Naive B cell (primary cell): Measurements from ENCODE around the gene FXYD3. TPM values are rescaled to one million over a fixed set of nuclear protein-coding genes. Genes with fewer than 3 reads are reported as not detected.
A peak's percentile ranks its signal among the peaks of the same experiment; 100 is the strongest.
"Not testable (repeated sequence)": the region's sequence is repeated elsewhere in the genome, so short reads cannot be mapped to it uniquely, and the experiment has no call there.

Experiments
- ATAC-seq, 2 donors: fragments of 150-1000 bp; cut with Tn5 transposase; 2 replicates each; pipeline ENCODE4 v1.10.0; 2021; ENCODE audit warnings: low read depth in 2 of 2, mild to moderate bottlenecking in 2 of 2, moderate library complexity in 2 of 2
- DNase-seq: peaks from one replicate; pipeline ENCODE4 v3.0.0; 2022
- H3K27ac Mint-ChIP-seq, 6 donors: one replicate each; pipeline ENCODE4 v1.8.0; 2020 to 2022; ENCODE audit warnings: mild to moderate bottlenecking in 6 of 6, mixed read lengths in 6 of 6, moderate library complexity in 5 of 6, inconsistent platforms in 2 of 6
- H3K27me3 Mint-ChIP-seq, 3 donors: one replicate each; pipeline ENCODE4 v1.8.0; 2021 to 2022; ENCODE audit warnings: mixed read lengths in 3 of 3, mild to moderate bottlenecking in 1 of 3
- H3K36me3 Mint-ChIP-seq, 2 donors: one replicate each; pipeline ENCODE4 v1.8.0; 2020 to 2022; ENCODE audit warnings: mixed read lengths in 2 of 2, inconsistent platforms in 1 of 2, mild to moderate bottlenecking in 1 of 2
- H3K4me1 Mint-ChIP-seq, 3 donors: one replicate each; pipeline ENCODE4 v1.8.0; 2020 to 2022; ENCODE audit warnings: mixed read lengths in 3 of 3, inconsistent platforms in 1 of 3, mild to moderate bottlenecking in 1 of 3, moderate library complexity in 1 of 3
- H3K4me3 Mint-ChIP-seq, 8 donors: one replicate each; pipeline ENCODE4 v1.8.0; 2020 to 2022; ENCODE audit warnings: mild to moderate bottlenecking in 8 of 8, mixed read lengths in 8 of 8, moderate library complexity in 8 of 8, inconsistent platforms in 2 of 8
- H3K9me3 Mint-ChIP-seq, 7 donors: one replicate each; pipeline ENCODE4 v1.8.0; 2020 to 2022; ENCODE audit warnings: mixed read lengths in 7 of 7, mild to moderate bottlenecking in 5 of 7, inconsistent platforms in 2 of 7, moderate library complexity in 1 of 7
- polyA plus RNA-seq, 6 donors: library from polyadenylated mRNA; unstranded; fragments of 300-500 nt; fragmentation: Illumina TruSeq; gene quantifications; one replicate each; pipeline ENCODE4 v1.2.3, GENCODE V29; 2021; ENCODE audit warnings: low read depth in 6 of 6

The FXYD3 gene
- polyA plus RNA-seq, 6 donors from 2014 or later = not detected

DNA sequence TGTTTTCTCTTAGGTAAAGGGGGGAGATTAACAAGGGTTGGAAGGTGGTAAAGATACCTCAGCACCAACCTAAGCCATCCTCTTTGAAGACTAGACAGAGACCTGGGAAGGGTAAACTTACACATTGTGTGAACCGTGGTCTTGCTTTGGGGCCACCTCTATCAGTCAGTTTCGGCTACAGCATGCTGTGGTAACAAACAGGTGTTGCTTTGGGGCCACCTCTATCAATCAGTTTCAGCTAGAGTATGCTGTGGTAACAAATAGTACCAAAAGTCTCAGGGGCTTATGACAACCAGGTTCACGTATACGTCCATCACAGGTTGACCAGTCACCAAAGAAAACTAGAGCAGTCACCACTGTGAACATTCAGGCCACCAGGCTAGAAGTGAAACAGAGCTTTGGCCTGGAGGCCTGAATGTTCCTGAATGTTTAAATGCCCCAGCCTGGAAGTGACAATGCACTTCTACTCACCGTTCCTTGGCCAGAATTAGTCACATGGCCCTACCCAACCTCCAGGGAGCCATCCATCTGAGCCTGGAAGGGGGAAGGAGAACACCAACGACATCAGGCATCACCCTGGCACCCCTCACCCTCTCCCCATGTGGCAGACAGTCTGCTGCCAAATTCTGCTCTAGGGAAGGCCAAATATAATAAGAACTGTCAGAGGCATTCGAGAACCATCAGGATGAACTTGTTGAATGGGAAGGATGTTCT lies 31.3 kb downstream of the FXYD3 start:
- no peaks in the 10 kb centered on the region for H3K36me3 Mint-ChIP-seq
- peaks cover 21 to 31% (median 29%) of the 10 kb centered on the region in 3 donors for H3K4me1 Mint-ChIP-seq
- peak overlapping the region in 1 of 8 donors; percentile 9 for H3K4me3 Mint-ChIP-seq
- ATAC-seq (no peak), DNase-seq (no peak)
- no peaks in the 10 kb centered on the region for H3K27me3 Mint-ChIP-seq
- H3K9me3 Mint-ChIP-seq = no peaks in the 10 kb centered on the region
- no peak overlapping the region for H3K27ac Mint-ChIP-seq

DNA sequence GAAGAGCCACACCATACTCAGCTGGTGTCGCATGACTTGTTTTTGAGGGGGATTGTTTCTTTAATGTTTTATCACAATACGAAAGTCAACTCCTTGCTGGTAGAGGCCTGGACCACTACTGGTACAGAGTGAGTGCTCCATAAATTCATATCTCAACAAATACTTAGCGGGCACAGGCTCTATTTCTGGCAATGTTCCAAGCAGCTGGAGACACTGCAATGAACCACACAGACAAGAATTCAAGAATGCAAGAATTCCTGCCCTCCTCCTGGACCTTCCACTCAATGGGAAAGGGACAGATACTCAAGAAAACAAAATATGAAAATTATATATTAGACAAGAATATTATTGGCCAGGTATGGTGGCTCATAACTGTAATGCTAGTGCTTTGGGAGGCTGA lies 33.8 kb downstream of the FXYD3 start:
- H3K9me3 Mint-ChIP-seq = no peaks in the 10 kb centered on the region
- H3K27ac Mint-ChIP-seq = peak overlapping the region in 1 of 6 donors; percentile 18
- no peaks in the 10 kb centered on the region for H3K27me3 Mint-ChIP-seq
- H3K4me3 Mint-ChIP-seq = peak overlapping the region in 1 of 8 donors; percentile 36
- DNase-seq (no peak), ATAC-seq (no peak)
- peaks cover 25 to 35% (median 27%) of the 10 kb centered on the region in 3 donors for H3K4me1 Mint-ChIP-seq
- no peaks in the 10 kb centered on the region for H3K36me3 Mint-ChIP-seq

- Mint-ChIP-seq H3K4me3 (peak overlapping the region in 3 of 8 donors; percentile 40 to 78 (median 57)), H3K4me1 (peaks cover 26 to 36% (median 34%) of the 10 kb centered on the region in 3 donors), H3K27ac (peak overlapping the region in 4 of 6 donors; percentile 39 to 88 (median 70)), H3K9me3 (no peaks in the 10 kb centered on the region), H3K36me3 (peaks cover 0 to 8% of the 10 kb centered on the region in 2 donors), H3K27me3 (no peaks in the 10 kb centered on the region)
- DNase-seq (no peak), ATAC-seq (no peak)
These were observed 34.8 kb downstream of the FXYD3 start for GRCh38 chr19:35150445-35150844.

DNA sequence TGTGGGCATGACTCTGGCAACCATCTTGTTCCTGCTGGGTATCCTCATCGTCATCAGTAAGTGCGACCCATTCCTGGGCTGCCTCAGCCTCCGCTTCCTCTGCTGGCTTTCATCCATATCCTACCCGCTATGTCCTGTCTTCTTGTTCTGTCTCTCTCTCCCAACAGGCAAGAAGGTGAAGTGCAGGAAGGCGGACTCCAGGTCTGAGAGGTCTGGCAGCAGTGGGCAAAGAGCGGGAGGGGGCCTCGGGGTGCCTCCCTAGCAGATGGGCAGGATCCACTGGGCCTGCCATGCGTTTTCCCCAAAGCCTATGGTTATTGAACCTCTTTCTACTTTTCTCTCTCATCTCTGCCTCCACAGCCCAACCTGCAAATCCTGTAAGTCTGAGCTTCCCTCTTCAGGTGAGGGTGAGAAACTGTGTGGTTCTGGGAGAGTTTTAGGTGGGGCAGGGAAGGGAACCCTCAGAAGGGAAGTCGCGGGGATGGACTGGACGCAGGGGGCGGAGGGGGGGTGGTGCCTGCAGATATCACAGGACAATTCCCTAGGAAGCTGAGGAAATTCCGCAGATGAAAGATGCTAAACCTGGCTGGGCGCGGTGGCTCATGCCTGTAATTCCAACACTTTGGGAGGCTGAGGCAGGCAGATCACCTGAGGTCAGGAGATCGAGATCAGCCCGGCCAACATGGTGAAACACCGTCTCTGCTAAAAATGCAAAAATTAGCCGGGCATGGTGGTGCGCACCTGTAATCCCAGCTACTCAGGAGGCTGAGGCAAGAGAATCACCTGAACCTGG lies 35.8 kb downstream of the FXYD3 start:
- no peak for DNase-seq
- H3K27ac Mint-ChIP-seq = peak overlapping the region in 1 of 6 donors; percentile 89
- H3K36me3 Mint-ChIP-seq = peaks cover 0 to 13% of the 10 kb centered on the region in 2 donors
- peak overlapping the region in 1 of 8 donors; percentile 78 for H3K4me3 Mint-ChIP-seq
- H3K27me3 Mint-ChIP-seq = no peaks in the 10 kb centered on the region
- peaks cover 35 to 46% (median 44%) of the 10 kb centered on the region in 3 donors for H3K4me1 Mint-ChIP-seq
- no peaks in the 10 kb centered on the region for H3K9me3 Mint-ChIP-seq
- no peak for ATAC-seq

DNA sequence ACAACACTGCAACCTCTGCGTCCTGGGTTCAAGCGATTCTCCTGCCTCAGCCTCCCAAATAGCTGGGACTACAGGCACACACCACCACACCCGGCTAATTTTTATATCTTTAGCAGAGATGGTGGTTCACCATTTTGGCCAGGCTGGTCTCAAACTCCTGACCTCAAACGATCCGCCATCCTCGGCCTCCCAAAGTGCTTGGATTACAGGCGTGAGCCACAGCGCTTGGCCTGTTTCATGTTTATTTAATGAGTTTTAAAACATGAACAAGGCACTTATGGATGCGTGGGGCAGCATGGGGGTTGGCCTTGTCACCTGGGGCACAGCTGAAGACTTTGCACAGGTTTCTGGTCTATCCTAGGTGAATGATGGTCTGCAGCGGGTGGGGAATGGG lies 37.5 kb downstream of the FXYD3 start:
- Mint-ChIP-seq H3K36me3 (peaks cover 2 to 23% of the 10 kb centered on the region in 2 donors), H3K4me3 (peak overlapping the region; percentile 90 to 100 (median 100)), H3K27ac (peak overlapping the region in 4 of 6 donors; percentile 24 to 98 (median 62)), H3K4me1 (peaks cover 39 to 56% (median 54%) of the 10 kb centered on the region in 3 donors)
- DNase-seq, ATAC-seq, H3K9me3 Mint-ChIP-seq, H3K27me3 Mint-ChIP-seq: not testable (repeated sequence)

DNA sequence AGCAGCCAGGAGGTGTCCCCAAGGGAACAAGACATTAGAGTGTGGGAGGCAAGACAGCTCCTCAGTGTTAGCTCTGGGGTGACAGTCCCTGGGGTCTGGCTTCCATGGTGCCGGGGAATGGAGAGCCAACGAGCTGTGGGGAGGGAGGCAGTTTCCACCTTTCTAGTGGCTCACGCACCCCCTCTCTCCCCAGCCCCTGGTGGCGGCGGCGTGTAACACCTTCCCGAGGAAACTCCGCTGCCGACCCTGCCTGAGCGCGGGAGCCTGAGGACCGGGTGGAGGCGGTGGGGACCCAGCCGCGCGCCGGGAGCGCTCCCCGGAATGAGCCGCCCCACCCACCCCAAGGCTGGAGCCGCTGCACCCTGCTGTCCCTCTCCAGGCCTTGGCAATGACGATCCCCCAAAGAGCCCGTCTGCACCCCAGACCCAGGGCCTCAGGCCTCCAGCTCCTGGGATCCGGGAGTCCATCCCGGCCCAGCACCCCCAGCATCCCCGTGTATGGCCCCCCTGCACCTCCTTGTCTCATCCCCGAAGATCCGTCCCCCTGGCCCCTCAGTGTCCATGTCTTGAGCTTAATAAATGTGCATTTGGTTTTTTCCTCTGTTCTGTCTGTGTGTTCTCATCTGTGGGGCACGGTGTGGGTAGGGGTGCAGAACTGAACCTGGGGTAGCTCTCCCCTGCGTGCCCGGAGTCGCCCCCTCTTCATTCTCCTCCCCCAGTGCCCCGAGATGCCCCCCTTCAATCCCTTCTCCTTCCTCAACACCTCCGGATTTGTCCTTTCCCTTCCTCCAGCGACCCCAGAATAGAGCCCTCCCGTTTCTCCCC lies 38.3 kb downstream of the FXYD3 start:
- H3K27ac Mint-ChIP-seq = peak overlapping the region; percentile 92 to 98 (median 98)
- H3K27me3 Mint-ChIP-seq = no peaks in the 10 kb centered on the region
- H3K36me3 Mint-ChIP-seq = peaks cover 8 to 31% of the 10 kb centered on the region in 2 donors
- DNase-seq (peak; percentile 63), ATAC-seq (peak; percentile 71 to 77)
- peak overlapping the region; percentile 91 to 100 (median 100) for H3K4me3 Mint-ChIP-seq
- H3K4me1 Mint-ChIP-seq = peaks cover 43 to 59% (median 58%) of the 10 kb centered on the region in 3 donors
- H3K9me3 Mint-ChIP-seq = peaks cover 0 to 2% (median 0%) of the 10 kb centered on the region in 7 donors

DNA sequence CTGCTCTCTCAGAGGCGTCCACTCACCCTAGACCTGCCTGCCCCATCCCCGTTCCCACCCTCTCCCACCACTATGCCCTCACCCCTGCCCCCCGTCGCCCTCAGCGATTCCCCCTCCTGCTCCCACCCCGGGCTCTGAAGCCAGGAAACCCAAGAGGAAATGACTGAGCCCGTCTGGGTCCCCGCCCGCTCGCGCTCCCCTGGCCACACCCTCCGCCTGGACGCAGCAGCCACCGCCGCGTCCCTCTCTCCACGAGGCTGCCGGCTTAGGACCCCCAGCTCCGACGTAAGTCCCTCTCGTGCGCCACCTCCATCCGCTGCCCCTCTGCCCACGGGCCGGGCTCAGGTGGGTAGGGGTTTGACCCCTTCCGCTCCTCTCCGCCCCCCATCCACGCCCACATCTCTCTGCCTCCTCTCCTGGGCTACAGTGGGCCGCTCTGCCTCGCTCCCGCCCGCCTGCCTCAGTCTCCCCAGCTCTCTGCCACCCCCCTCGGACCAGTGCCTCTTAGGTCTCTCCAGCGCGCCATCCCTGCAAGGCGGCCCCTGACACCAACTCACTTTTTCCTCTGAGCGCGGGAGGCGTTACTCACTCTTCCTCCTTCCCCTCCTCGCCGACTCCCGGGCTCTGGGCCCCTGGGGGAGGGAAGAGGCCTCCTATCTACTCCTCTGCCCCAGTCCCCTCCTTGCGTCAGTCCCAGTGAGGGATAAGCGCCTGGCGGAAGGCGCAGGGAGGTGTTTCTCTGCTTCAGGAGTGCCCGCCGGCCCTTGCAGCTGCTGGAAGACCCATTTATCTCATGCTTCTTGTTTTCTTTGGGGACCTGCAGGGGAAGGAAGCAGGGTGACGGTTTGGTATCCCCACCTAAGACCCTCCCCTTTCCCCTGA lies 39.1 kb downstream of the FXYD3 start, which contains the start of gene FXYD5:
Gene FXYD5, plus strand, starts transcription at position 211 of the 882 bp plus-strand sequence. CDS start 816 bp downstream, outside the sequence.
- no peaks in the 10 kb centered on the region for H3K27me3 Mint-ChIP-seq
- peaks cover 43 to 61% (median 59%) of the 10 kb centered on the region in 3 donors for H3K4me1 Mint-ChIP-seq
- H3K27ac Mint-ChIP-seq = peak within 1 kb of the TSS; percentile 92 to 98 (median 98)
- DNase-seq (peak; percentile 55), ATAC-seq (peak; percentile 65 to 74)
- peaks cover 13 to 32% of the 10 kb centered on the region in 2 donors for H3K36me3 Mint-ChIP-seq
- peak within 1 kb of the TSS; percentile 91 to 100 (median 100) for H3K4me3 Mint-ChIP-seq
- H3K9me3 Mint-ChIP-seq = peaks cover 0 to 2% (median 0%) of the 10 kb centered on the region in 7 donors

GRCh38 chr19:35155441-35155840 lies 39.8 kb downstream of the FXYD3 start:
- H3K4me3 Mint-ChIP-seq = peak overlapping the region; percentile 91 to 100 (median 100)
- ATAC-seq = peak; percentile 7 to 11
- peak overlapping the region in 5 of 6 donors; percentile 7 to 98 (median 97) for H3K27ac Mint-ChIP-seq
- H3K4me1 Mint-ChIP-seq = peaks cover 44 to 60% (median 59%) of the 10 kb centered on the region in 3 donors
- H3K9me3 Mint-ChIP-seq = peaks cover 0 to 2% (median 0%) of the 10 kb centered on the region in 7 donors
- no peaks in the 10 kb centered on the region for H3K27me3 Mint-ChIP-seq
- H3K36me3 Mint-ChIP-seq = peaks cover 13 to 34% of the 10 kb centered on the region in 2 donors
- no peak for DNase-seq

DNA sequence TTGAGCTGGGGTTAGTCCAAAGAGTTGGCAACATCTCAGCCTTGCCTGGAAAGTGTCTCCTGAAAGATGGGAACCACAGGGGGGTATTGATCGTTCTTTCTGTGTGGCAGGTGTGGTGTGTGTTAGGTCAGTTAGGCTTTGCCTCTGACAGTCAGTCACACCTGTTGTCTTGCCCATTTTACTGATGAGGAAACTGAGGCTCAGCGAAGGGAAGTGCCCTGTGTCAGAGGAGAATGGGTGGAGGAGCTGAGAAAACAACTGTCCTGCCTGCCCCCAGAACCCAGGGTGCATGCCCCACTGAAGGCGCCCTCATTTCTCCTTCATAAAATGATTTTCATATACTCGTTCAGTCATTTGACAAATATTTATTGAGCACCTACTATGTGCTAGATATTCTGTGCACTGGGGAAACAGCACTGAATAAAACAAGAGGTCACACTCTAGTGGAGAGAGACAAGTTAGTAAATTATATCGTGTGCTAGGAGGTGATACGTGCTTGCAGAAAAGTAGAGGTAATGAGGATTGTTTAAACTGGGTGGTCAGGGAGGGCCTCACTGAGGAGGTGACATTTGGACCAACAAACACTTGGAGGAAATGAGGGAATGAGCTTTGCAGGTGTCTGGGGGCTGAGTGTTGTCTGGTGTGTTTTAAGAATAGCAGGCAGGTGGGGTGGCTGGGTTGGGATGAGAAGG lies 40.5 kb downstream of the FXYD3 start:
- DNase-seq (no peak), ATAC-seq (no peak)
- peaks cover 47 to 59% (median 59%) of the 10 kb centered on the region in 3 donors for H3K4me1 Mint-ChIP-seq
- H3K36me3 Mint-ChIP-seq = peaks cover 15 to 41% of the 10 kb centered on the region in 2 donors
- H3K4me3 Mint-ChIP-seq = peak overlapping the region; percentile 91 to 100 (median 100)
- peak overlapping the region in 5 of 6 donors; percentile 56 to 98 (median 75) for H3K27ac Mint-ChIP-seq
- peaks cover 0 to 2% (median 0%) of the 10 kb centered on the region in 7 donors for H3K9me3 Mint-ChIP-seq
- H3K27me3 Mint-ChIP-seq = no peaks in the 10 kb centered on the region

GRCh38 chr19:35156673-35157014 lies 41.0 kb downstream of the FXYD3 start:
- no peak for ATAC-seq
- H3K4me3 Mint-ChIP-seq = peak overlapping the region; percentile 91 to 100 (median 100)
- H3K4me1 Mint-ChIP-seq = peaks cover 47 to 62% (median 60%) of the 10 kb centered on the region in 3 donors
- peaks cover 20 to 46% of the 10 kb centered on the region in 2 donors for H3K36me3 Mint-ChIP-seq
- H3K9me3 Mint-ChIP-seq = peaks cover 0 to 3% (median 0%) of the 10 kb centered on the region in 7 donors
- H3K27me3 Mint-ChIP-seq = no peaks in the 10 kb centered on the region
- peak overlapping the region in 5 of 6 donors; percentile 30 to 98 (median 75) for H3K27ac Mint-ChIP-seq
- no peak for DNase-seq

GRCh38 chr19:35157431-35157830 lies 41.8 kb downstream of the FXYD3 start:
- peaks cover 26 to 54% of the 10 kb centered on the region in 2 donors for H3K36me3 Mint-ChIP-seq
- ATAC-seq (no peak), DNase-seq (no peak)
- H3K27ac Mint-ChIP-seq = peak overlapping the region in 3 of 6 donors; percentile 61 to 72 (median 63)
- H3K27me3 Mint-ChIP-seq = no peaks in the 10 kb centered on the region
- H3K4me3 Mint-ChIP-seq = peak overlapping the region in 3 of 8 donors; percentile 5 to 95 (median 41)
- peaks cover 46 to 61% (median 54%) of the 10 kb centered on the region in 3 donors for H3K4me1 Mint-ChIP-seq
- peaks cover 0 to 4% (median 0%) of the 10 kb centered on the region in 7 donors for H3K9me3 Mint-ChIP-seq
